ENCODE data around the gene ZAR1L. TPM values are rescaled to one million over a fixed set of nuclear protein-coding genes. Genes with fewer than 3 reads are reported as not detected.

The ZAR1L gene
- total RNA-seq, 2 donors from 2014 or later: not detected

GRCh38 chr13:32309312-32310133 is 5.6 kb downstream of the ZAR1L start:
- intact Hi-C loops (cut with DNase I, micrococcal nuclease): loop anchor here in 1 of 2 donors (2.0 to 5.0 kb wide), 3 partner anchors 63 to 401 kb away; no protein-coding TSS in a partner anchor
- ATAC-seq: peak; percentile 65
- no peak for DNase-seq

GRCh38 chr13:32305646-32306045 is 9.5 kb downstream of the ZAR1L start:
- intact Hi-C loops (cut with DNase I, micrococcal nuclease): no loop called here
- ATAC-seq: no peak
- no peak for DNase-seq

- DNase-seq (no peak), ATAC-seq (no peak)
- intact Hi-C loops (cut with DNase I, micrococcal nuclease): no loop called here
Observed at GRCh38 chr13:32302461-32302860, 12.7 kb downstream of the ZAR1L start.

- intact Hi-C loops (cut with DNase I, micrococcal nuclease): no loop called here
- DNase-seq (no peak), ATAC-seq (no peak)
Observed at GRCh38 chr13:32300920-32301319, 14.2 kb downstream of the ZAR1L start.

GRCh38 chr13:32300406-32300805 is 14.8 kb downstream of the ZAR1L start:
- intact Hi-C loops (cut with DNase I, micrococcal nuclease): no loop called here
- no peak for ATAC-seq

GRCh38 chr13:32299893-32300292 is 15.3 kb downstream of the ZAR1L start:
- intact Hi-C loops (cut with DNase I, micrococcal nuclease): no loop called here
- ATAC-seq (no peak), DNase-seq (no peak)

More at GRCh38 chr13:32300406-32300805, 14.8 kb downstream of the ZAR1L start:
- no peak for DNase-seq

- no peak for DNase-seq
- intact Hi-C loops (cut with DNase I, micrococcal nuclease): no loop called here
- no peak for ATAC-seq
Observed at GRCh38 chr13:32298695-32299094, 16.5 kb downstream of the ZAR1L start.

GRCh38 chr13:32297206-32297605 is 18.0 kb downstream of the ZAR1L start:
- ATAC-seq (no peak), DNase-seq (no peak)
- intact Hi-C loops (cut with DNase I, micrococcal nuclease): no loop called here

- no peak for ATAC-seq
- no peak for DNase-seq
- intact Hi-C loops (cut with DNase I, micrococcal nuclease): no loop called here
Observed at GRCh38 chr13:32285633-32285965, 29.6 kb downstream of the ZAR1L start.

- intact Hi-C loops (cut with DNase I, micrococcal nuclease): no loop called here
- DNase-seq (no peak), ATAC-seq (no peak)
Observed at GRCh38 chr13:32284927-32285632, 30.1 kb downstream of the ZAR1L start.

- DNase-seq: no peak
- intact Hi-C loops (cut with DNase I, micrococcal nuclease): no loop called here
- no peak for ATAC-seq
Observed at GRCh38 chr13:32282096-32282711, 33.0 kb downstream of the ZAR1L start.

- no peak for ATAC-seq
- no peak for DNase-seq
- intact Hi-C loops (cut with DNase I, micrococcal nuclease): no loop called here
Observed at GRCh38 chr13:32281096-32281495, 34.1 kb downstream of the ZAR1L start.

- intact Hi-C loops (cut with DNase I, micrococcal nuclease): no loop called here
- no peak for DNase-seq
- no peak for ATAC-seq
Observed at GRCh38 chr13:32278426-32278825, 36.7 kb downstream of the ZAR1L start.

- intact Hi-C loops (cut with DNase I, micrococcal nuclease): no loop called here
- DNase-seq: no peak
- no peak for ATAC-seq
Observed at GRCh38 chr13:32277839-32278238, 37.3 kb downstream of the ZAR1L start.

GRCh38 chr13:32272021-32272683 is 43.0 kb downstream of the ZAR1L start:
- DNase-seq (no peak), ATAC-seq (no peak)
- intact Hi-C loops (cut with DNase I, micrococcal nuclease): no loop called here

- peak in 1 of 2 donors; percentile 73 for DNase-seq
- ATAC-seq: peak; percentile 88
- intact Hi-C loops (cut with DNase I, micrococcal nuclease): no loop called here
Observed at GRCh38 chr13:32267836-32268439, 47.2 kb downstream of the ZAR1L start.

- ATAC-seq (no peak), DNase-seq (no peak)
- intact Hi-C loops (cut with DNase I, micrococcal nuclease): no loop called here
Observed at GRCh38 chr13:32266130-32266529, 49.0 kb downstream of the ZAR1L start.

GRCh38 chr13:32265726-32266125 is 49.4 kb downstream of the ZAR1L start:
- DNase-seq (no peak), ATAC-seq (no peak)
- intact Hi-C loops (cut with DNase I, micrococcal nuclease): no loop called here

- ATAC-seq (no peak), DNase-seq (peak in 1 of 2 donors; percentile 35)
- intact Hi-C loops (cut with DNase I, micrococcal nuclease): no loop called here
Observed at GRCh38 chr13:32264407-32264806, 50.8 kb downstream of the ZAR1L start.

All from left colon (tissue), 2 donors.